Adrenal gland (tissue), 12 donors: ENCODE results near the gene HEXIM1. TPM values are rescaled to one million over a fixed set of nuclear protein-coding genes. Genes with fewer than 3 reads are reported as not detected.

Experiments
- DNase-seq, 7 donors: peaks; one replicate each; pipeline ENCODE4 v3.0.0-alpha.2; 2019 to 2020
- H3K27ac ChIP-seq, 5 donors: fragments of 200-600 bp; sonication (generic) in 4 of 5; 1 replicate in 3 of 5; 2 replicates in 2 of 5; pipeline versions ENCODE4 v1.5.1 to v1.8.0; 2016 to 2020; ENCODE audit warnings: mild to moderate bottlenecking in 1 of 5
- H3K27me3 ChIP-seq: fragments of 200-600 bp; 2 replicates; pipeline ENCODE4 v1.8.0; 2021
- H3K36me3 ChIP-seq, 2 donors: fragments of 200-600 bp; replicated peaks in 1 of 2; 1 replicate in 1 of 2; 2 replicates in 1 of 2; pipeline versions ENCODE4 v1.5.1 to v1.8.0; 2018 to 2022
- H3K4me1 ChIP-seq, 2 donors: fragments of 200-600 bp; replicated peaks in 1 of 2; 1 replicate in 1 of 2; 2 replicates in 1 of 2; pipeline versions ENCODE4 v1.5.1 to v1.8.0; 2018 to 2021
- H3K4me3 ChIP-seq, 4 donors: fragments of 200-600 bp; sonication (generic) in 3 of 4; one replicate each; pipeline ENCODE4 v1.5.1; 2016 to 2018
- H3K9me3 ChIP-seq, 3 donors: fragments of 200-600 bp; sonication (generic) in 1 of 3; replicated peaks in 1 of 3; 1 replicate in 2 of 3; 2 replicates in 1 of 3; pipeline versions ENCODE4 v1.5.1 to v1.8.0; 2016 to 2021
- POLR2A ChIP-seq, 2 donors: fragments of 450-650 bp; IDR thresholded peaks; one replicate each; pipeline ENCODE4 v1.6.1; 2017; ENCODE audit warnings: antibody characterized with exemption in 2 of 2, mild to moderate bottlenecking in 2 of 2, moderate library complexity in 1 of 2
- WGBS, 4 donors: extraction: QIAGEN DNeasy Blood & Tissue Kit in 2 of 4; methylation state at CpG; one replicate each; pipeline versions ENCODE4 v1.1.5 to v1.1.7; 2013 to 2017; 5-methylcytosine and 5-hydroxymethylcytosine counted together
- intact Hi-C, 2 donors: fragments of 100-400 bp; cut with DNase I; formaldehyde crosslinking; loops; one replicate each; pipeline versions ENCODE4 v1.14.1 to v1.15.0; 2022 to 2023
- polyA plus RNA-seq, 3 donors: library from polyadenylated mRNA; stranded (reverse); fragments of 200-250 nt in 2 of 3; fragments of 350-450 nt in 1 of 3; fragmentation: Illumina TruSeq in 1 of 3; extraction: RNeasy Lipid Tissue Mini Kit (QIAGEN cat#74804) in 1 of 3; gene quantifications; one replicate each; pipeline ENCODE4 v1.2.3, GENCODE V29; 2013 to 2014
- total RNA-seq, 9 donors: library from RNA; depleted of rRNA in 4 of 9; stranded (reverse); fragments of >200 nt in 4 of 9; fragments of 120-200 nt in 1 of 9; fragmentation: NEBNext Ultra II Directional in 1 of 9; extraction: Animal tissue kit (Norgen Biotek cat#: 25700) in 1 of 9; gene quantifications; one replicate each; pipeline versions ENCODE4 v1.1.0 to v1.2.4, GENCODE V29; 2013 to 2023
- TF ChIP-seq, protein P1 (sequence below), 6 experiments: fragments of 450-650 bp in 4 of 6; fragments of 200-600 bp in 2 of 6; sonication (generic) in 1 of 6; IDR thresholded peaks; 1 replicate in 5 of 6; 2 replicates in 1 of 6; pipeline versions ENCODE4 v1.5.1 to v1.8.0; 2016 to 2021; ENCODE audit warnings: antibody characterized with exemption in 6 of 6, mild to moderate bottlenecking in 2 of 6, moderate library complexity in 1 of 6
- donor health status: healthy with polysubstance abuse.
- donor health status: Bipolar disorder and iron deficiency.
- donor health status: DM: yes; HTN: yes; CAD: no.
- donor health status: DM: no; HTN: no; CAD: no.
- donor health status: DM: no; HTN: no; CAD: no.
- donor health status: DM: yes; HTN: yes; CAD: no.

Gene HEXIM1
- total and polyA plus RNA-seq, 12 donors: 19.4 to 159 (median 30.9) TPM

DNA sequence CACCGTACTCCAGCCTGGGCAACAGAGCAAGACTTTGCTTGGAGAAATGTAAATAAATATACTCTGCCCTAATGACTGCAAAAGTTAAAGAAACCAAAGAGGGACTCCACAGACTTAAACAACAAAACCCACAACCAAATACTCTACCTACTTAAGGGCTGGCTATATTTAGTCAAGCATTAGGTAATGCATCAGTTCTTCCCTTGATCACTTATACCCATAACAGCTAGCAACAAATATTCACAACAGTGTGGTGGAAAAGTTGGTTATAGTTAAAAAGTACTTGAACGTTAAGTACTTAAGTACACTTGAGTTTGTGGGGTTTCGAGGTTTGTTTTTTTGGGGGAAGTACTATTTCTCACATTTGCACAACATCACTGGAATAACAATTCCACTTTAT is 8.0 kb downstream of the HEXIM1 start:
- DNase-seq: no peak
- H3K27me3 ChIP-seq: no peaks in the 10 kb centered on the region
- no peak for TF ChIP-seq POLR2A (IDR thresholded peaks at IDR 0.05)
- TF ChIP-seq, protein P1, sequence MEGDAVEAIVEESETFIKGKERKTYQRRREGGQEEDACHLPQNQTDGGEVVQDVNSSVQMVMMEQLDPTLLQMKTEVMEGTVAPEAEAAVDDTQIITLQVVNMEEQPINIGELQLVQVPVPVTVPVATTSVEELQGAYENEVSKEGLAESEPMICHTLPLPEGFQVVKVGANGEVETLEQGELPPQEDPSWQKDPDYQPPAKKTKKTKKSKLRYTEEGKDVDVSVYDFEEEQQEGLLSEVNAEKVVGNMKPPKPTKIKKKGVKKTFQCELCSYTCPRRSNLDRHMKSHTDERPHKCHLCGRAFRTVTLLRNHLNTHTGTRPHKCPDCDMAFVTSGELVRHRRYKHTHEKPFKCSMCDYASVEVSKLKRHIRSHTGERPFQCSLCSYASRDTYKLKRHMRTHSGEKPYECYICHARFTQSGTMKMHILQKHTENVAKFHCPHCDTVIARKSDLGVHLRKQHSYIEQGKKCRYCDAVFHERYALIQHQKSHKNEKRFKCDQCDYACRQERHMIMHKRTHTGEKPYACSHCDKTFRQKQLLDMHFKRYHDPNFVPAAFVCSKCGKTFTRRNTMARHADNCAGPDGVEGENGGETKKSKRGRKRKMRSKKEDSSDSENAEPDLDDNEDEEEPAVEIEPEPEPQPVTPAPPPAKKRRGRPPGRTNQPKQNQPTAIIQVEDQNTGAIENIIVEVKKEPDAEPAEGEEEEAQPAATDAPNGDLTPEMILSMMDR (IDR thresholded peaks at IDR 0.05): no peak
- intact Hi-C loops: no loop called here
- H3K9me3 ChIP-seq: no peaks in the 10 kb centered on the region
- WGBS, 4 donors: 85 to 97% (median 89%) methylated on average over 3 of the region's 3 CpGs
- H3K27ac ChIP-seq: no peak overlapping the region
- no peak overlapping the region for H3K4me3 ChIP-seq
- peaks cover 34 to 48% of the 10 kb centered on the region in 2 donors for H3K4me1 ChIP-seq
- H3K36me3 ChIP-seq: no peaks in the 10 kb centered on the region

DNA sequence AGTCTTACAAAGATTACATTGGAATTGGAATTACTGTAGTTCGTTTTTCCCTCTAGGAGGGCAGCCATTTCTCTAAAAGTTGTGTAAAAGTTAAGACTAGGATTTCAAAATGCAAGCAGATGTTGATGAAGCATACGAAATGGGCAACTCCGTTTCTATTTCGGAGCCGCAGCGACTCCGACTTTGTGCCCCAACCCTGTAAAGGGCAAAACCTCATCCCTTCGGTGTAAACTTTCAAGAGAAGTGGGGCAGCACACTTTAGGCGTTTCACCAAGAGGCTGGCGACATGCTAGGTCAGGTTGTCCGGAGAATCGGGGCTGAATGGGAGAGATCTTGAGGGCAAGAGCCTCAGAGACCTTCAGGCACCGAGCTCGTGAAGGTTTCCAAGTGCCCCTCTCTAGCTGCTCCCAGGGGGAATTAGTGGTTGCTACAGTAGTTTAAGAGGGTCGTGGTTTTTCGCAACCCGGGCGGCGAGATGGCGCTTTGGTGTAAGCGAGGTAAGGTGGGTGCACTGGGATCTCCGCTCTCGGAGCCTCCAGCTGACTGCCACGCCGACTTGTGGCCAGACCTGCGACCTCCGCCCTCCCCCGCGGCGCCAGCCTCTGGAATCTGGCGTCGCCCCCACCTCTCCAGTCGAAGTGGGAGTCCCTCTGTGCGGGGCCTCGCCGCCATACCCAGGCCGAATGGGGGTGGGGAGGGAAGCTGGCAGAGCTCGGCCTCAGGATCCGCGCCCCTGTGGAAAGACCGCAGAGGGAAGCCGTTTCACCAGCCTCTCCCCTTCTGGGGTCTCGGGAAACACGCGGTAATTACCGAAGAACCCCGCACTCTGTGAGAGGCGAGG is 12.4 kb downstream of the HEXIM1 start:
- no peaks in the 10 kb centered on the region for H3K36me3 ChIP-seq
- no peaks in the 10 kb centered on the region for H3K9me3 ChIP-seq
- H3K4me1 ChIP-seq: peaks cover 37 to 43% of the 10 kb centered on the region in 2 donors
- WGBS, 4 donors: 0% methylated on average over 18 to 48 of the region's 48 CpGs
- H3K27me3 ChIP-seq: no peaks in the 10 kb centered on the region
- intact Hi-C loops: no loop called here
- peak; percentile 71 to 86 (median 78) for DNase-seq
- H3K4me3 ChIP-seq: peak overlapping the region; percentile 80 to 97 (median 90)
- H3K27ac ChIP-seq: peak overlapping the region; percentile 95 to 100 (median 100)
- TF ChIP-seq, protein P1 (IDR thresholded peaks at IDR 0.05): peak in 1 of 6 experiments; percentile 27
- TF ChIP-seq POLR2A (IDR thresholded peaks at IDR 0.05): no peak

DNA sequence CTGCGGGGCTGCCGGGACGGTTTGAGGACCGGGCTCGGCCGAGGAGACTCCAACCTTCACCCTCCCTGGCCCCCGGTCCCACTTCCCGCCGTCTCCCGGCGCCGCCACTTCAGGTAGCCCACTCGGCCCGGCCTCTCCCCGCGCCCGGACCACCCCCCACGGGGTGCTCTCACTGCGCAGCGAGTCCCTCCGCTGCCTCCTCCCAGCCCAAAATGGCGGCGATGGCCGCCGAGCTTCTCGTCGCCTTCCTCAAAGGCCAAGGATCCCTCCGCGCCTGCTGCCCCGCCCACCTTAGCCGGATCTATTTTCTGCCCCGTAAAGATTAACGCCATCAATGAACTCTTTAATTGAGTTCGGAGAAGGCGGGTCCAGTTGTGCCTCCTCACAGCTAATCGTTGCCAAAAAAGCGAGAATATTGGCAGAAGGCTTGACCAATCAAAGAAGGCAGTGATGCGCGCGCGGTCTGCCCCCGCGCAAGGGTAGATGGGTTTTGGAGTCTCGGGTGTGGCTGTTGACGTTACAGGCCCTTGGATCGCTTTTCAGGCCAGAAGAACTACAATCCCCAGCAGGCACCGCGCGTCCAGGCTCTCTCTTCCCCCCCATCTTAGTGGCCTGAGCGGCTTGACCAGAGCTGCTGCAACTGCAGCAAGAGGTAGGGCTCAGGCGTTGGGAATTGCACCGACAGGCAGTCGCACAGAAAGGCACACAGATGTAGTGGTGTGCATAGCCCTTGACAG is 13.2 kb downstream of the HEXIM1 start, which contains the start of gene HEXIM2:
HEXIM2 (plus strand) TSS at position 588 of the 737 bp plus-strand sequence. CDS start 919 bp downstream, outside the sequence.
- no peaks in the 10 kb centered on the region for H3K36me3 ChIP-seq
- DNase-seq: peak; percentile 98 to 100 (median 99)
- H3K4me3 ChIP-seq: peak within 1 kb of the TSS; percentile 80 to 97 (median 90)
- WGBS, 4 donors: 0% methylated on average over 24 to 53 of the region's 53 CpGs
- peaks cover 37 to 38% of the 10 kb centered on the region in 2 donors for H3K4me1 ChIP-seq
- H3K27me3 ChIP-seq: no peaks in the 10 kb centered on the region
- TF ChIP-seq, protein P1 (IDR thresholded peaks at IDR 0.05): peak in 1 of 6 experiments; percentile 17
- TF ChIP-seq POLR2A (IDR thresholded peaks at IDR 0.05): peak; percentile 75 to 94
- intact Hi-C loops: no loop called here
- no peaks in the 10 kb centered on the region for H3K9me3 ChIP-seq
- peak within 1 kb of the TSS; percentile 95 to 100 (median 100) for H3K27ac ChIP-seq
